Measurements from ENCODE around the gene D2HGDH. TPM values are rescaled to one million over a fixed set of nuclear protein-coding genes. Genes with fewer than 3 reads are reported as not detected.

Gene D2HGDH
- total and polyA plus RNA-seq, 2 of the 13 experiments (the other 11 are each of a cell fraction or from before 2014, with no cell fraction given), result 19.2 to 20.3 TPM

GRCh38 chr2:241770185-241770935 is 35.9 kb downstream of the D2HGDH start:
- BruUV-seq (replicated peaks), result no TSS peak
- Histone ChIP-seq H3K9ac (ENCODE audit: insufficient read depth, low read depth, low read length) (peak overlapping the region; percentile 92), H3K36me3 (replicated peaks in 1 of 2; ENCODE audit: control insufficient read depth in 1 of 2, insufficient read depth in 2 of 2, low read length in 2 of 2) (no peaks in the 10 kb centered on the region; a peak in 1 of 5 replicates), H3K27ac (ENCODE audit: extremely low read length, insufficient read depth, low read length) (peak overlapping the region; percentile 92), H3K4me2 (ENCODE audit: low read depth, low read length) (peak overlapping the region; percentile 85), H3K4me1 (ENCODE audit: insufficient read depth, low read length) (peaks cover 54% of the 10 kb centered on the region), H4K20me1 (ENCODE audit: insufficient read depth, low read length) (no peaks in the 10 kb centered on the region), H3K9me3 (ENCODE audit: low read length) (no peaks in the 10 kb centered on the region), H3K4me3 (replicated peaks in 1 of 3; ENCODE audit: insufficient read depth in 1 of 3, low read depth in 2 of 3, low read length in 3 of 3) (peak overlapping the region; percentile 67 to 82 (median 76)), H3K27me3 (ENCODE audit: control insufficient read depth in 1 of 2, insufficient read depth in 2 of 2, low read length in 2 of 2) (no peaks in the 10 kb centered on the region; a peak in 1 of 5 replicates), H2AFZ (ENCODE audit: low read length) (no peak overlapping the region), H3K79me2 (ENCODE audit: insufficient read depth, low read length) (peaks cover 24% of the 10 kb centered on the region)
- in situ Hi-C loops (cut with HindIII; ENCODE audit: extremely low pct_ligation_motif_present, low pct_unique_long_range_greater_than_20kb) (loop anchor here (5.0 kb wide), 1 partner anchor 37 kb away; the partner anchor contains the start of gene NEU4), intact Hi-C loops (cut with micrococcal nuclease; ENCODE audit: unreplicated experiment) (loop anchor here (2.0 kb wide), 2 partner anchors 38 to 48 kb away; partner anchors contain the start of gene NEU4)
- ChIA-PET POLR2A (interaction anchor here (0.9 to 8.9 kb wide), 16 partner anchors 8 to 109 kb away, joined by 3 to 218 read pairs (median 5); partner anchors contain the start of genes D2HGDH, DTYMK, ING5 and NEU4), CTCF (ENCODE audit: low intra/inter-chr PET ratio, low total read pairs) (no interaction called here)
- peak; percentile 96 for DNase-seq (ENCODE audit: low spot score)
- FAIRE-seq, result peak; percentile 74
- peak; percentile 76 for ATAC-seq
- WGBS (ENCODE audit: low lambda C conversion rate), result 4% methylated on average over 19 of the region's 27 CpGs
- TF ChIP-seq CC2D1A (CRISPR knock-in tag; IDR thresholded peaks at IDR 0.05), result no peak
- TF ChIP-seq SMAD3 (CRISPR knock-in tag; IDR thresholded peaks at IDR 0.05), result peak; percentile 97
- no peak for TF ChIP-seq ZNF598 (CRISPR knock-in tag; IDR thresholded peaks at IDR 0.05; ENCODE audit: borderline replicate concordance)
- TF ChIP-seq ZNF770 (CRISPR knock-in tag; IDR thresholded peaks at IDR 0.05), result no peak; the same call in none of the 2 replicates
- TF ChIP-seq MIXL1 (CRISPR knock-in tag; IDR thresholded peaks at IDR 0.05), result peak; percentile 77
- no peak for TF ChIP-seq FOXK2 (IDR thresholded peaks at IDR 0.05)
- no peak for TF ChIP-seq USF2 (IDR thresholded peaks at IDR 0.05; ENCODE audit: low read depth, low read length)
- 0 out of 2 replicates have a peak, but pooled peaks have one; percentile 17 for TF ChIP-seq USF2 (CRISPR knock-in tag; IDR thresholded peaks at IDR 0.05; ENCODE audit: borderline replicate concordance)
- peak; percentile 63 for TF ChIP-seq ZXDC (CRISPR knock-in tag; IDR thresholded peaks at IDR 0.05)
- TF ChIP-seq PRDM10 (CRISPR knock-in tag; IDR thresholded peaks at IDR 0.05; ENCODE audit: low read depth), result peak; percentile 78
- peak; percentile 86 for TF ChIP-seq AGO2 (optimal IDR thresholded peaks at IDR 0.05; ENCODE audit: low read depth, low read length)
- 0 out of 2 replicates have a peak, but pooled peaks have one; percentile 17 for TF ChIP-seq ZNF761 (CRISPR knock-in tag; conservative IDR thresholded peaks at IDR 0.05)

All from HepG2 (cell line).